Measurements from ENCODE around the gene DROSHA.
A peak's percentile ranks its signal among the peaks of the same experiment; 100 is the strongest.
"Not testable (repeated sequence)": the region's sequence is repeated elsewhere in the genome, so short reads cannot be mapped to it uniquely, and the experiment has no call there.

Gene DROSHA

DNA sequence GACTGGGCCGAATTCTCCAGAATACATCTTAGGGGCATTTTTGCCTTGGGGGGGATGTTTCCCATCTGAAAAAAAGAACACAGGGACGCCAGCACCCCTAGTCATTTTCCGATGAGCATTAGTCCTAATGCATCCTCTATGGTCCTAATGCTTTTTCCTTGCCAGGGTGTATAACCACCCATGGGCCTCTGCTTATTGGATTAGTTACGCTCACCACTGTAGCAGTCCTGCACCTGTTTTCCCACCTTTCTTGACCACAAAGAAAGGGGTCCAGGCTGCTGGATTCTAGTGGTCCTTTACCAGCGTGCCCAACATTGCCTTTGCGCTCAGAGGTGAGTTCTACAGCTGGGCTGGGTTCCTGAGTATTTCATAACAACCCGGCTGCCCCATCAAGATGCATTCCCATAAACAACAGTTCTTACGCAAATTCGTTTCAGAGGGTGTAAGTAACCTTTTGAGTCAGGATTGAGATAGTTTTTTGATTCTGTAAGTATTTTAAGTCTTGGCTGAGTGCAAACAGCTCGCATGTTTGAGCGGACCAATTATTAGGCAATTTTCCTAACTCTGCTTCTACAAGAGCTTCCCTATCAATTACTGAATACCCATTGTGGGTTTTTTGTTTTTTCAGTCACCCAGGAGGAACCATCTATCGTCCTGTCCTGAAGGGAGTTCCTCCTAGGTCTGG lies 135.1 kb downstream of the DROSHA start:
- Mint-ChIP-seq H3K27ac (no peak overlapping the region), H3K4me3 (no peak overlapping the region), H3K27me3 (no peaks in the 10 kb centered on the region), H3K4me1 (no peaks in the 10 kb centered on the region), H3K36me3 (peaks cover 26% of the 10 kb centered on the region), H3K9me3 (no peaks in the 10 kb centered on the region)
- no peak for ATAC-seq

DNA sequence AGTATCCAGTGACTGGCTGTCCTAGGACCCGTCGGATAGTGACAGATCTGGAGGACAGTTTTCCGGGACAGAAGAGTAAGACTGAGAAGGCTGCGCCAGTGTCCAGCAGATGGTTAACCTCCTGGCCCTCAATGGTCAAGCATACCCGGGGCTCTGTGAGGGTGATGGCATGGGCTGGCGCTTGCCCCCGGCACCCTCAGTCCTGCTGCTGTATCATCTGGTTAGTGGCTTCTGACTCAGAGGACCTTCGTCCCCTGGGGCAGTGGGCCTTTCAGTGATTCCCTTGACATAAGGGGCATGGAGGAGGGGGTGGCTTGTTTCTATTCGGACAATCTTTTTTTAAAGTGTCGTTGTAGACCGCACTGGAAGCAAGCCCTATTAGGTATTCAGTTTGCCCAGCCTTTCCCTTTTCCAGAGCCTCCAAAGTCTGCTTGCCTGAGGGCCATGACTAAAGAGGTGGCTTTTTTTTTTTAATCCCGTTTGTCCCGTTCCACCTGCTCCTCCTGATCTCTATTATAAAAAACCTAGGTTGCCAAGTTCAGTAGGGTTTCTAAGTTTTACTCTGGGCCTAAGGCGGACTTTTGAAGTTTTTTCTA lies 136.3 kb downstream of the DROSHA start:
- not testable (repeated sequence) for H3K9me3 Mint-ChIP-seq, H3K4me1 Mint-ChIP-seq, H3K4me3 Mint-ChIP-seq, ATAC-seq, H3K27ac Mint-ChIP-seq, H3K27me3 Mint-ChIP-seq
- peaks cover 14% of the 10 kb centered on the region for H3K36me3 Mint-ChIP-seq

DNA sequence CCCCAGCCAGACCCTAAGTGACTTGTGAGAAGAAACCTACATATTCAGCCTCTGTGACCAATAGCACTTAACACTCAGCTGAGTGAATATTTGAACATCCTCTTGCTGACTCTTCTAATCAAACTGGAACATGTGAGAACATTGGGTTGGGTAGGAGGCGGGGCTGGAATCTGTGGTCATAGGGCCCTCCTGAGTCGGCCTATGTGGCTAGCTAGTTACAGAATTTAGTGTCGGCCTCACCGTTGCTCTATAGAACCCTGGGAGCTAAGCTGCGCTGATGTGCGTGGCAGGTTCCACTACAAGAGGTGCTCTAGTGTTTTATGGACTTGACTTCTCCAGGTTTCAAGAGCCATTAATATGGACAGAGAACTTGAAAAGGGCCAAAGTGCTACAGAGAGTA lies 138.8 kb downstream of the DROSHA start:
- no peak overlapping the region for H3K4me3 Mint-ChIP-seq
- H3K36me3 Mint-ChIP-seq = no peaks in the 10 kb centered on the region
- no peak overlapping the region for H3K27ac Mint-ChIP-seq
- no peak for ATAC-seq
- no peaks in the 10 kb centered on the region for H3K27me3 Mint-ChIP-seq
- H3K9me3 Mint-ChIP-seq = peaks cover 10% of the 10 kb centered on the region
- no peaks in the 10 kb centered on the region for H3K4me1 Mint-ChIP-seq

GRCh38 chr5:31392061-31392460 lies 139.8 kb downstream of the DROSHA start:
- no peak overlapping the region for H3K27ac Mint-ChIP-seq
- no peak for ATAC-seq
- H3K4me3 Mint-ChIP-seq = no peak overlapping the region
- H3K9me3 Mint-ChIP-seq = peaks cover 10% of the 10 kb centered on the region
- H3K36me3 Mint-ChIP-seq = no peaks in the 10 kb centered on the region
- no peaks in the 10 kb centered on the region for H3K4me1 Mint-ChIP-seq
- no peaks in the 10 kb centered on the region for H3K27me3 Mint-ChIP-seq

DNA sequence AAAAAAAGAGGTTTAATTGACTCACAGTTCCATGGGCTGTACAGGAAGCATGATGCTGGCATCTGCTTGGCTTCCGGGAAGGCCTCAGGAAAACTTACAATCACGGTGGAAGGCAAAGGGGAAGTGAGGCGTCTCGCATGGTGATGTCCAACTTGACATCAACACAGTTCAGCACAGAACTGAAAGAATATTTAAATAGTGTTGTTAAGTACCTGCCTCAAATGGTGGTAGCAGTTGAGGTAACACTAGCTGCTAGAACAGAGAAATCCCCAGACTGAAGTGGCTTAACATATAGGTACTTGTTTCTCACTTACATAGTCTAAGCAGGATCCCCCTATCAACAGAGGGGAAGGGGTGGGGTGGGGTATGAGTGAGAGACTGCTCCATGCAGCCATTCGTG lies 141.6 kb downstream of the DROSHA start:
- ATAC-seq = no peak
- H3K27ac Mint-ChIP-seq = no peak overlapping the region
- H3K4me1 Mint-ChIP-seq = no peaks in the 10 kb centered on the region
- H3K27me3 Mint-ChIP-seq = no peaks in the 10 kb centered on the region
- H3K4me3 Mint-ChIP-seq = no peak overlapping the region
- peaks cover 10% of the 10 kb centered on the region for H3K9me3 Mint-ChIP-seq
- H3K36me3 Mint-ChIP-seq = no peaks in the 10 kb centered on the region

DNA sequence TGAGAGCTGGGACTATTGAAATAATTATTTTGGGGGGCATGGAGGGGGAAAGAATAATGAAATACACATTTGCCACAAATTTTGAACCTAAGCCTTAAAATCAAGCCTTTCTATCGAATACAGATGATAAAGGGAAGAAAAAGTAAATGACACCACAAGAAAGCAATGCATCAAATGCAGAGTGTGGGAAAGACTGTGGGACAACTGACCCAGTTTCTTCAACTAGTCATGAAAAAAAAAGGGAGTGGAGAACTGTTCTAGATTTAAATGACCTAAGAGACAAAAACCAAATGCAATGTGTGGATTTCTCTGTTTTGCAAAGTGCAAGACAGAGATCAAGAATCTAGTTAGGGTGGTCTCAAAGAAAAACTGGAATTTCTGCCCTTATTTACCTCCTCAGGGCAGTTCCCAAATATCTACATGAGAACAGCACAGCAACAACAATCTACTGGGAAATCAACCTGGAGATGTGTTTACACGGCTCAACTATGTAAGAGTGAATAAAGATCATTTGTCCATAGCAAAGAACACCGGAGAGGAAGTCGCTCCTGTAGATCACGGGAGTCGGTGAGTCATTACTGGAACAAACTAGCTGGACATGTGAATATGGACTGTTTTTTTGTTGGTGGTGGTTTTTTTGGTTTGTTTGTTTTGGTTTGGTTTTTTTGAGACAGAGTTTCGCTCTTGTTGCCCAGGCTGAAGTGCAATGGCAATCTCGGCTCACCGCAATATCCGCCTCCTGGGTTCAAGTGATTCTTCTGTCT lies 145.9 kb downstream of the DROSHA start:
- no peak overlapping the region for H3K27ac Mint-ChIP-seq
- H3K9me3 Mint-ChIP-seq = peaks cover 13% of the 10 kb centered on the region
- H3K4me1 Mint-ChIP-seq = peaks cover 14% of the 10 kb centered on the region
- ATAC-seq = no peak
- no peaks in the 10 kb centered on the region for H3K36me3 Mint-ChIP-seq
- H3K4me3 Mint-ChIP-seq = no peak overlapping the region
- H3K27me3 Mint-ChIP-seq = peaks cover 23% of the 10 kb centered on the region

DNA sequence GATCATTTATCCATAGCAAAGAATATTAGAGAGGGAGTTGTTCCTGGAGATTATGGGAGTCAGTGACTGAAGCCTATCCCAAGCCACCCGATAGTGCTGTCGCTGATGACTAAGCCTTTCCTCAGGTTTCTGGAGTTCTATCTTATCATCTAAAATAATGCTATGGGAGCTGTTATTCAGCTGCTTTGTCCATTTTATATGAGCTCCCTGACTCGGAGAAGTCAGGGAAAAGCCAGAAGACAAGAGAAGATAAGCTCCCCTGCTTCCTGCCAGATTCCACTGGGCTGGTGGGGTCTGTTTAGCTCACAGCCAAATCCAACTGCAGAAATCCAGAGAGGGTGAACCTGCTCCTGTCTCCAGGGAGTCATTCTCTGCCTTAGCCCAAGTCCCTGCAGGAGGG lies 148.2 kb downstream of the DROSHA start:
- Mint-ChIP-seq H3K9me3 (peaks cover 3% of the 10 kb centered on the region), H3K4me1 (peaks cover 14% of the 10 kb centered on the region), H3K36me3 (no peaks in the 10 kb centered on the region), H3K4me3 (no peak overlapping the region), H3K27me3 (peaks cover 38% of the 10 kb centered on the region), H3K27ac (no peak overlapping the region)
- no peak for ATAC-seq

DNA sequence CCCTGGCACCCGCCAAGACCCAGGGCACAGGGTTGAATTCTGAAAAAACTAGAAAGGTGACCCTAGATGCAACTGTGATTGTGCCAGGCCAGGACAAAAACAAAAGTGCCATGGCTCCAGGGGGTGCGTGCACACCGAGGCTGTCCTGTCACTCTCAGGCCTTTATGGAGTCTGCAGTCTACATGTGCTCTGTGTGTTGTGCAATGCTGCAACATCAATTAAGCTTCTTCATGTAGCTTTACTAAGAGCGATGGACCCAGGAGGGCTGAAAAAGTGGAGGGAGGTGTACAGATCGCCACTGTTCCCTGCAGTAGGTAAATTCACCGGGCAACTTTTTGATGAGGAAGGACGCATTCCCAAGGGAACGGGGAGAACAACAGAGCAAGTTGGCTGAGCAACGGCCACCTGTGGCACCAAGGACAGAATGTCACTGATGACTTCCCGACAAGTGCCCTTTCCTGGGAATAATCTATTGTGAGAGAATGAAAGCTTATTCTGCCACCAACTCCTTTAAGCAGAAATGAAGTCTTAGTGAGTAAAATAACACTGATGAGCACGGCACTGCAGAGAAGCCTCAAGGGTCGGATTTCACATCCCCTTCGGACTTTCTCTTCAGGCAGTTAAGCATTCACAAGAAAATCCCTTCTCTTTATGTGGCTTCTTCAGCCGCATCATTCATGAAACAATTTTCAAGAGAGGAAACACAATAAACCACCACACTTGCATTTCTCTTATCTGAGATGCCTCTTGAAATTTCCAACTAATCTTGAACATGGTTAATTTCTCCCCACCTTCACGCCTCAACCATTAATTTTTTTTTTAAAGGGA lies 149.6 kb downstream of the DROSHA start:
- no peak overlapping the region for H3K4me3 Mint-ChIP-seq
- no peaks in the 10 kb centered on the region for H3K36me3 Mint-ChIP-seq
- no peak overlapping the region for H3K27ac Mint-ChIP-seq
- H3K27me3 Mint-ChIP-seq = peaks cover 38% of the 10 kb centered on the region
- peak; percentile 73 for ATAC-seq
- H3K4me1 Mint-ChIP-seq = peaks cover 14% of the 10 kb centered on the region
- peaks cover 3% of the 10 kb centered on the region for H3K9me3 Mint-ChIP-seq

DNA sequence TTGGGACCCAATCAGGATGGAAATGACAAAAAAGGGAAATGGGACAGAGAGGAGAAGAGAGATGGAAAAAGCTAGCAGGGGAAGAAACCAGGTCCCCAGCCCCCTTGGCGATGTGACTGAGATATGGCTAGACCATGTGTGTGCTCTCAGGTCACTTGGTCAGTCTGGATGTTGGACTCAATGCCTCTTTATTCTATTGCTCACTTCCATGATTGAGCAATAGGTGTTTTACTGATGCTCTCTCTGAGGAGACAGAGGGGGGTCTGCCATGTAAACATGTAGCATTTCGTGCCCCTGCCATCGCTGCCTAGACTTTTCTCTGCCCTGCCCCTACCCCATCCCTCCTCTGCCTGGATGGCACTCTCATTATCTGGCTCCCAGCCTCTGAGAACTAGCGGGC lies 150.6 kb downstream of the DROSHA start:
- Mint-ChIP-seq H3K36me3 (no peaks in the 10 kb centered on the region), H3K9me3 (peaks cover 3% of the 10 kb centered on the region), H3K27ac (no peak overlapping the region), H3K4me1 (peaks cover 14% of the 10 kb centered on the region), H3K4me3 (no peak overlapping the region), H3K27me3 (peaks cover 38% of the 10 kb centered on the region)
- no peak for ATAC-seq

DNA sequence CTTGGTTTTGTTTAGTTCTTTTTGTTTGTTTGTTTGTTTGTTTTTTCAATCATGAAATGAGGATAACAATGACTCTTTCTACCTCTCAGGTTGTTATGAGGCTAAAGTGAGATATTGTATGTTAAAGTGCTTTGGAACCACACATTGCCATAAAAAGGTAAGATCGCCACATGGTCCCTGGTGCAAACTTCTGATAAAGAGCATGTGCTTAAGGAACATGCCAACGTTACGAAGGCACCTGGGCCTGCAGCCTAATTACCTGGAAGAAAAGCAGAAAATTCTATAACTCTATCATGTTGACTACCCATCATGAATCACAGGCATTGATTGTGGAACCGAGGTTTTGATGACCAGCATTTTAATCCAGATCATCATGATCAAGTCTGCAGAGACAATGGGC lies 151.8 kb downstream of the DROSHA start:
- Mint-ChIP-seq H3K9me3 (peaks cover 3% of the 10 kb centered on the region), H3K4me1 (peaks cover 14% of the 10 kb centered on the region), H3K27ac (no peak overlapping the region), H3K27me3 (peaks cover 38% of the 10 kb centered on the region), H3K36me3 (no peaks in the 10 kb centered on the region), H3K4me3 (no peak overlapping the region)
- no peak for ATAC-seq

DNA sequence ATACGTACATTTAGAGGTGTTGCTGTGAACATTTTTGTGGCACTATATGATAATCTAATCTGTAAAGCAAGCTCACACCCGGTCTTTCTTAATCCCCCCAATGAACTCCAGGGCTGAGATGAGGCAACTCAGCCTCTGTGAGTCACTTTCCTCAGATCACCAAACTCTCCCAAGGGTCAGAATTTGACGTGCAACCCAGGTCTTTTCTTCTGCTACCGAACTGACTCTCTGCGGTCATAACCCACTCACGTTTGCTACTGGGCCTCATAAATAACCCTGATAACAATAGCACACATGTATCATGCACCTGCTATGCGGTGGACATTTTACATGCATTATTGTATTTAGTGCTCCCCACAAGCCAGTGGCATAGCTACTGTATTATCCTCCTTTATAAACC lies 153.1 kb downstream of the DROSHA start:
- ATAC-seq = no peak
- H3K4me3 Mint-ChIP-seq = no peak overlapping the region
- H3K4me1 Mint-ChIP-seq = peaks cover 14% of the 10 kb centered on the region
- no peak overlapping the region for H3K27ac Mint-ChIP-seq
- no peaks in the 10 kb centered on the region for H3K36me3 Mint-ChIP-seq
- no peaks in the 10 kb centered on the region for H3K9me3 Mint-ChIP-seq
- peaks cover 28% of the 10 kb centered on the region for H3K27me3 Mint-ChIP-seq

- Mint-ChIP-seq H3K36me3 (no peaks in the 10 kb centered on the region), H3K27ac (no peak overlapping the region), H3K4me1 (peaks cover 14% of the 10 kb centered on the region)
These were observed 153.8 kb downstream of the DROSHA start for GRCh38 chr5:31378136-31378535.

GRCh38 chr5:31377274-31377946 lies 154.5 kb downstream of the DROSHA start:
- no peak for ATAC-seq
- Mint-ChIP-seq H3K9me3 (no peaks in the 10 kb centered on the region), H3K4me1 (peaks cover 10% of the 10 kb centered on the region), H3K27ac (no peak overlapping the region), H3K36me3 (no peaks in the 10 kb centered on the region), H3K4me3 (no peak overlapping the region), H3K27me3 (peaks cover 31% of the 10 kb centered on the region)

More at GRCh38 chr5:31378136-31378535, 153.8 kb downstream of the DROSHA start:
- no peaks in the 10 kb centered on the region for H3K9me3 Mint-ChIP-seq
- no peak for ATAC-seq
- H3K27me3 Mint-ChIP-seq = peaks cover 26% of the 10 kb centered on the region
- no peak overlapping the region for H3K4me3 Mint-ChIP-seq

DNA sequence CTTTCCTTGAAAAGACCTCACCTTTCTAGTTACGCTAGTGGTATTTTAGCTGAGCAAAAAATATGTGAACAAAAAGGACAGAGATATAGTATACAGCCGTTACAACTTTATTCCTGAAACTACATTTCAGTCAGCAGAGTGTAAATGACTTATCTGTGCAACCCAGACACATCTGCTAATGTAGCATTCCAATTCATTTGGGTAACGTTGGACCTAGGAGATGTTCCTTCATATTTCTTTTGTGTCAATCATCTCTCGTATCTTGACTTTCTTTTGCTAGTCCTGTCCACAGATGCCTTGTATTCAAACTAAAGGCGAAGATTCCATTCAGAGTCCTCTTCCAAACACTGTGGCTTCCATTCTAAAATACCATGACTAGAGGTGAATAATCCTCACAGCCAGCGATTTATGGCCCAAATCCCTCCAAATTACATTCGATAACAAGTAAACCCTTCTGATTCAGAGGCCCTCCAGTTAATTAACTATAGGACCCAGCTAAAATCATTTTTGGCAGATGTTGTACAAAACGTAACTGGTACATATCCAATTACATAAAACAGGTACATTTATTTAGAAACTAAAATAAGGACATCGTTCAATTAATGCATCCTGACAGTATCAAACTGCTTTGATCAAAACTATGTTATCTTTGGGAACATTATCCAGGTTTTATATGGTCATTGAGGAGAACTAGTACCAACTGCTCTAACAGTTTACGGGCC lies 155.7 kb downstream of the DROSHA start:
- Mint-ChIP-seq H3K36me3 (no peaks in the 10 kb centered on the region), H3K9me3 (peaks cover 1% of the 10 kb centered on the region), H3K27ac (no peak overlapping the region), H3K4me3 (no peak overlapping the region), H3K4me1 (no peaks in the 10 kb centered on the region), H3K27me3 (peaks cover 27% of the 10 kb centered on the region)
- no peak for ATAC-seq
